Measurements from ENCODE around the gene C8G.

The C8G gene

GRCh38 chr9:136983167-136983566, 38.1 kb downstream of the C8G start:
- DNase-seq (ENCODE audit: low read depth), result no peak

- DNase-seq (ENCODE audit: low read depth), result no peak
Observed at GRCh38 chr9:136983656-136984314, 38.7 kb downstream of the C8G start.

GRCh38 chr9:136984464-136985026, 39.5 kb downstream of the C8G start:
- DNase-seq (ENCODE audit: low read depth), result no peak

GRCh38 chr9:136985027-136985602, 40.1 kb downstream of the C8G start:
- no peak for DNase-seq (ENCODE audit: low read depth)

- DNase-seq (ENCODE audit: low read depth), result no peak
Observed at GRCh38 chr9:136985853-136986252, 40.8 kb downstream of the C8G start.

GRCh38 chr9:136988872-136989271, 43.8 kb downstream of the C8G start:
- DNase-seq (ENCODE audit: low read depth), result no peak

GRCh38 chr9:136990242-136990911, 45.3 kb downstream of the C8G start:
- no peak for DNase-seq (ENCODE audit: low read depth)

GRCh38 chr9:136991993-136992818, 47.2 kb downstream of the C8G start, which contains the start of gene PAXX:
PAXX (plus strand) TSS chr9:136992422; CDS start chr9:136992444, 22 bp downstream.
- DNase-seq (ENCODE audit: low read depth), result peak; percentile 91

- no peak for DNase-seq (ENCODE audit: low read depth)
Observed at GRCh38 chr9:136992819-136993369, 47.9 kb downstream of the C8G start.

- DNase-seq (ENCODE audit: low read depth), result no peak
Observed at GRCh38 chr9:136994180-136994887, 49.3 kb downstream of the C8G start.

GRCh38 chr9:136994888-136995230, 49.8 kb downstream of the C8G start:
- DNase-seq (ENCODE audit: low read depth), result no peak

- no peak for DNase-seq (ENCODE audit: low read depth)
Observed at GRCh38 chr9:136995362-136995761, 50.3 kb downstream of the C8G start.

GRCh38 chr9:136995772-136996311, 50.8 kb downstream of the C8G start:
- peak; percentile 23 for DNase-seq (ENCODE audit: low read depth)
